ENCODE results near the gene C1orf56. TPM values are rescaled to one million over a fixed set of nuclear protein-coding genes. Genes with fewer than 3 reads are reported as not detected.
A peak's percentile ranks its signal among the peaks of the same experiment; 100 is the strongest.

Gene C1orf56
- polyA plus RNA-seq, 1 of the 3 experiments (the other 2 are of a cell fraction) = 5.5 TPM

GRCh38 chr1:151024540-151025146, 22.9 kb upstream of the C1orf56 start:
- TF ChIP-seq CTCF (IDR thresholded peaks at IDR 0.05) (peak; percentile 76), FOXM1 (IDR thresholded peaks at IDR 0.05; ENCODE audit: low read depth) (no peak), YY1 (IDR thresholded peaks at IDR 0.05; ENCODE audit: low read depth) (no peak), USF1 (IDR thresholded peaks at IDR 0.05; ENCODE audit: borderline replicate concordance, low read depth) (no peak), SMC3 (IDR thresholded peaks at IDR 0.05; ENCODE audit: low read depth, low read length) (peak; percentile 71), RAD21 (IDR thresholded peaks at IDR 0.05; ENCODE audit: low read length) (peak; percentile 81)
- no peaks in the 10 kb centered on the region for H3F3A ChIP-seq (replicated peaks; ENCODE audit: insufficient read depth)
- H3K4me2 ChIP-seq = no peak overlapping the region
- WGBS (ENCODE audit: low lambda C conversion rate) = 60% methylated on average over 6 of the region's 6 CpGs
- ChIA-PET POLR2A (interaction anchor here (0.6 kb wide), 1 partner anchor 172 kb away, joined by 3 read pairs; no protein-coding TSS in a partner anchor), CTCF (interaction anchor here (0.5 to 5.1 kb wide), 29 partner anchors 13 to 775 kb away, joined by 3 to 29 read pairs (median 4); partner anchors contain the start of genes BNIPL, C1orf56, CDC42SE1 and LYSMD1)
- H2AFZ ChIP-seq (ENCODE audit: low read depth) = no peak overlapping the region
- H3K27me3 ChIP-seq (ENCODE audit: insufficient read depth) = no peaks in the 10 kb centered on the region
- no peak overlapping the region; a peak in 1 of 4 replicates for H3K4me3 ChIP-seq (ENCODE audit: low read depth in 2 of 2, low read length in 1 of 2)
- peaks cover 12 to 16% of the 10 kb centered on the region in 2 experiments for H3K36me3 ChIP-seq (replicated peaks in 1 of 2; ENCODE audit: control insufficient read depth in 1 of 2, insufficient read depth in 2 of 2, low read length in 1 of 2)
- no peaks in the 10 kb centered on the region for H3K9me3 ChIP-seq
- DNase-seq = peak; percentile 80
- H3K79me2 ChIP-seq (ENCODE audit: insufficient read depth) = no peaks in the 10 kb centered on the region
- H3K9ac ChIP-seq = no peak overlapping the region
- H3K4me1 ChIP-seq (ENCODE audit: control insufficient read depth in 1 of 2, insufficient read depth in 2 of 2, low read depth in 1 of 2, low read length in 1 of 2) = no peaks in the 10 kb centered on the region
- no peak overlapping the region for H3K27ac ChIP-seq (ENCODE audit: low read depth in 2 of 2, low read length in 1 of 2)
- no peaks in the 10 kb centered on the region for H3K9me2 ChIP-seq
- H4K20me1 ChIP-seq (ENCODE audit: insufficient read depth) = no peaks in the 10 kb centered on the region

DNA sequence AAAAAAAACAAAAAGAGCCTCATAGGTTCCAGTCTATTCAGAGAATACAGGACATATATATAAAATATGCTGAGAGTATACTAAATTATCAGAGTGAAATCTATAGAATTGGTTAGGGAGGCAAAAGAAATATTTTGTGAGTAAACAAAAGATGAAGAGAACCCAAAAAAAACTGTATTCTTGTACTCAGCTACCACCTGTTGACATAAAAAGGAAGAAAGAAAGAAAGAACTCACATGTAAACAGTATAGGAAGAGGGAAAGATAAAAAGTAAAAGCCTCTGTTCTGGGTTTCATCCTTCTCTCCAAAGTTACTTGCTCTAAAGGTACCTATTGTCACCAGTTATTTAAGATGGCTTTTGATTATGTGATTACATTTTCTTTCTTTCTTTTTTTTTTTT, 21.1 kb upstream of the C1orf56 start:
- Histone ChIP-seq H3K4me2 (no peak overlapping the region), H3K36me3 (replicated peaks in 1 of 2; ENCODE audit: control insufficient read depth in 1 of 2, insufficient read depth in 2 of 2, low read length in 1 of 2) (peaks cover 10 to 16% of the 10 kb centered on the region in 2 experiments), H3K9me2 (no peaks in the 10 kb centered on the region), H3K27ac (ENCODE audit: low read depth in 2 of 2, low read length in 1 of 2) (no peak overlapping the region), H3K4me3 (ENCODE audit: low read depth in 2 of 2, low read length in 1 of 2) (no peak overlapping the region), H3K27me3 (ENCODE audit: insufficient read depth) (no peaks in the 10 kb centered on the region), H3K9me3 (no peaks in the 10 kb centered on the region), H3K4me1 (ENCODE audit: control insufficient read depth in 1 of 2, insufficient read depth in 2 of 2, low read depth in 1 of 2, low read length in 1 of 2) (no peaks in the 10 kb centered on the region), H4K20me1 (ENCODE audit: insufficient read depth) (no peaks in the 10 kb centered on the region), H2AFZ (ENCODE audit: low read depth) (no peak overlapping the region), H3K79me2 (ENCODE audit: insufficient read depth) (no peaks in the 10 kb centered on the region), H3K9ac (no peak overlapping the region), H3F3A (replicated peaks; ENCODE audit: insufficient read depth) (no peaks in the 10 kb centered on the region)
- ChIA-PET CTCF (interaction anchor here (1.1 to 5.1 kb wide), 3 partner anchors 20 to 73 kb away, joined by 3 to 29 read pairs (median 4); partner anchors contain the start of gene C1orf56), POLR2A (no interaction called here)
- DNase-seq = no peak
- TF ChIP-seq, protein P1, sequence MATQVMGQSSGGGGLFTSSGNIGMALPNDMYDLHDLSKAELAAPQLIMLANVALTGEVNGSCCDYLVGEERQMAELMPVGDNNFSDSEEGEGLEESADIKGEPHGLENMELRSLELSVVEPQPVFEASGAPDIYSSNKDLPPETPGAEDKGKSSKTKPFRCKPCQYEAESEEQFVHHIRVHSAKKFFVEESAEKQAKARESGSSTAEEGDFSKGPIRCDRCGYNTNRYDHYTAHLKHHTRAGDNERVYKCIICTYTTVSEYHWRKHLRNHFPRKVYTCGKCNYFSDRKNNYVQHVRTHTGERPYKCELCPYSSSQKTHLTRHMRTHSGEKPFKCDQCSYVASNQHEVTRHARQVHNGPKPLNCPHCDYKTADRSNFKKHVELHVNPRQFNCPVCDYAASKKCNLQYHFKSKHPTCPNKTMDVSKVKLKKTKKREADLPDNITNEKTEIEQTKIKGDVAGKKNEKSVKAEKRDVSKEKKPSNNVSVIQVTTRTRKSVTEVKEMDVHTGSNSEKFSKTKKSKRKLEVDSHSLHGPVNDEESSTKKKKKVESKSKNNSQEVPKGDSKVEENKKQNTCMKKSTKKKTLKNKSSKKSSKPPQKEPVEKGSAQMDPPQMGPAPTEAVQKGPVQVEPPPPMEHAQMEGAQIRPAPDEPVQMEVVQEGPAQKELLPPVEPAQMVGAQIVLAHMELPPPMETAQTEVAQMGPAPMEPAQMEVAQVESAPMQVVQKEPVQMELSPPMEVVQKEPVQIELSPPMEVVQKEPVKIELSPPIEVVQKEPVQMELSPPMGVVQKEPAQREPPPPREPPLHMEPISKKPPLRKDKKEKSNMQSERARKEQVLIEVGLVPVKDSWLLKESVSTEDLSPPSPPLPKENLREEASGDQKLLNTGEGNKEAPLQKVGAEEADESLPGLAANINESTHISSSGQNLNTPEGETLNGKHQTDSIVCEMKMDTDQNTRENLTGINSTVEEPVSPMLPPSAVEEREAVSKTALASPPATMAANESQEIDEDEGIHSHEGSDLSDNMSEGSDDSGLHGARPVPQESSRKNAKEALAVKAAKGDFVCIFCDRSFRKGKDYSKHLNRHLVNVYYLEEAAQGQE (IDR thresholded peaks at IDR 0.05; ENCODE audit: low read depth, low read length) = no peak
- TF ChIP-seq RAD21 (IDR thresholded peaks at IDR 0.05; ENCODE audit: low read length) = no peak
- TF ChIP-seq RXRA (IDR thresholded peaks at IDR 0.05; ENCODE audit: borderline replicate concordance, low read depth) = no peak
- no peak for TF ChIP-seq SMC3 (IDR thresholded peaks at IDR 0.05; ENCODE audit: low read depth, low read length)
- no peak for TF ChIP-seq JUND (IDR thresholded peaks at IDR 0.05)
- TF ChIP-seq, protein P2, sequence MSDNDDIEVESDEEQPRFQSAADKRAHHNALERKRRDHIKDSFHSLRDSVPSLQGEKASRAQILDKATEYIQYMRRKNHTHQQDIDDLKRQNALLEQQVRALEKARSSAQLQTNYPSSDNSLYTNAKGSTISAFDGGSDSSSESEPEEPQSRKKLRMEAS (IDR thresholded peaks at IDR 0.05; ENCODE audit: low read depth) = no peak
- TF ChIP-seq NFIC (IDR thresholded peaks at IDR 0.05; ENCODE audit: borderline replicate concordance) = no peak

Measured in SK-N-SH (cell line).